ENCODE measurements around the gene CNTNAP5. TPM values are rescaled to one million over a fixed set of nuclear protein-coding genes. Genes with fewer than 3 reads are reported as not detected.
"Not testable (repeated sequence)": the region's sequence is repeated elsewhere in the genome, so short reads cannot be mapped to it uniquely, and the experiment has no call there.

CNTNAP5 gene
- total RNA-seq, 1 donor from 2014 or later: 0.10 TPM

- no peak for DNase-seq
These were observed 300.8 kb downstream of the CNTNAP5 start for GRCh38 chr2:124325667-124326440.

GRCh38 chr2:124327303-124327702, 302.2 kb downstream of the CNTNAP5 start:
- no peak for DNase-seq

- no peak for DNase-seq
These were observed 303.3 kb downstream of the CNTNAP5 start for GRCh38 chr2:124328397-124328796.

- DNase-seq: no peak
These were observed 308.7 kb downstream of the CNTNAP5 start for GRCh38 chr2:124333784-124334183.

- DNase-seq: no peak
These were observed 310.0 kb downstream of the CNTNAP5 start for GRCh38 chr2:124335058-124335457.

GRCh38 chr2:124339709-124340108, 314.6 kb downstream of the CNTNAP5 start:
- DNase-seq: no peak

GRCh38 chr2:124343827-124344498, 318.9 kb downstream of the CNTNAP5 start:
- DNase-seq: no peak

- no peak for DNase-seq
These were observed 322.1 kb downstream of the CNTNAP5 start for GRCh38 chr2:124347209-124347608.

- DNase-seq: no peak
These were observed 328.6 kb downstream of the CNTNAP5 start for GRCh38 chr2:124353656-124354055.

GRCh38 chr2:124354466-124354865, 329.4 kb downstream of the CNTNAP5 start:
- DNase-seq: no peak

- not testable (repeated sequence) for DNase-seq
These were observed 336.9 kb downstream of the CNTNAP5 start for GRCh38 chr2:124361966-124362365.

GRCh38 chr2:124369181-124369580, 344.1 kb downstream of the CNTNAP5 start:
- no peak for DNase-seq

GRCh38 chr2:124380221-124380749, 355.2 kb downstream of the CNTNAP5 start:
- DNase-seq: no peak

- no peak for DNase-seq
These were observed 357.1 kb downstream of the CNTNAP5 start for GRCh38 chr2:124382067-124382618.

- DNase-seq: no peak
These were observed 370.9 kb downstream of the CNTNAP5 start for GRCh38 chr2:124395961-124396360.

GRCh38 chr2:124402274-124402673, 377.2 kb downstream of the CNTNAP5 start:
- no peak for DNase-seq

GRCh38 chr2:124407836-124408534, 382.9 kb downstream of the CNTNAP5 start:
- not testable (repeated sequence) for DNase-seq

GRCh38 chr2:124424074-124424473, 399.0 kb downstream of the CNTNAP5 start:
- no peak for DNase-seq

- no peak for DNase-seq
These were observed 401.0 kb downstream of the CNTNAP5 start for GRCh38 chr2:124426122-124426521.

- no peak for DNase-seq
These were observed 401.5 kb downstream of the CNTNAP5 start for GRCh38 chr2:124426625-124427024.

- DNase-seq: no peak
These were observed 412.7 kb downstream of the CNTNAP5 start for GRCh38 chr2:124437811-124438210.

- no peak for DNase-seq
These were observed 425.4 kb downstream of the CNTNAP5 start for GRCh38 chr2:124450481-124450880.

GRCh38 chr2:124476291-124476690, 451.2 kb downstream of the CNTNAP5 start:
- no peak for DNase-seq

All from skin of body (tissue), 2 donors.